Measurements from ENCODE around the gene TSHZ2.
A peak's percentile ranks its signal among the peaks of the same experiment; 100 is the strongest.

The TSHZ2 gene

DNA sequence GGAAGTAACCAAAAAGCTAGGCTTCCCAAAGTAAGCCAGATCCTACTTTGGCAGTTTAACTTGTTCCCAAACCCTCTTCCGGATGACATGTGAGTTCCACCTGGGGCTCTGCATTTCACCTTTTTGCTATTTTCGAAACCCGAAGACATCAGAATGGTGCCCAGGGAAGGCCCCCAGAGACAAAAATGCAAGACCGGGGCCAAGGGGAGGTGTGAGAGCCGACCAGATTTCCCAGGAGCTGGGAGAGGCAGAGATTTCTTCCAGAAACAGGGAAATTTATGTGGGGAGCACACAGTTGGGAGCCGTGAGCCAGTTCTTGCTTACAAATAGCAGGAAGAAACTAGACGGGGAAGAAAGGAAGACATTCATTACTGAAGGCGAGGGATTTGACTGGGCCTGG lies 411.8 kb downstream of the TSHZ2 start:
- DNase-seq (ENCODE audit: low read depth) = no peak

DNA sequence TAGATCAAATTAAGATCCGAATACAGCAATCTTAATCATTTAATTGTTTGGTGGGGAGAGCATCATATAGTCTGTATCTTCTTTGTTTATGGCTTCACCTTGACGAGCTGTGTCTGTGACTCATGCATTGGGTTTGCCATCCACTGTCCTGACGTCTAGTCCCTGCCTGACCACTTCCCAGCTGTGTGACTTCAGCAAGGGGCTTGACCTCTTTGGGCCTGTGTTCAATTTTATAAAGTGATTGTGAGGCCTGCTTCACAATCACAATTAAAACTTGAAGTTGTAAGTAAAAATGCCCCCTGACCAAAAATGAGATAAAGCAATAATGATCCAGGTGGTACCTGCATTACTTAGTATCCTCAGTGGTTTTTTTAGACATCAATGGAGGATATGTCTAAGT lies 412.2 kb downstream of the TSHZ2 start:
- no peak for DNase-seq (ENCODE audit: low read depth)

DNA sequence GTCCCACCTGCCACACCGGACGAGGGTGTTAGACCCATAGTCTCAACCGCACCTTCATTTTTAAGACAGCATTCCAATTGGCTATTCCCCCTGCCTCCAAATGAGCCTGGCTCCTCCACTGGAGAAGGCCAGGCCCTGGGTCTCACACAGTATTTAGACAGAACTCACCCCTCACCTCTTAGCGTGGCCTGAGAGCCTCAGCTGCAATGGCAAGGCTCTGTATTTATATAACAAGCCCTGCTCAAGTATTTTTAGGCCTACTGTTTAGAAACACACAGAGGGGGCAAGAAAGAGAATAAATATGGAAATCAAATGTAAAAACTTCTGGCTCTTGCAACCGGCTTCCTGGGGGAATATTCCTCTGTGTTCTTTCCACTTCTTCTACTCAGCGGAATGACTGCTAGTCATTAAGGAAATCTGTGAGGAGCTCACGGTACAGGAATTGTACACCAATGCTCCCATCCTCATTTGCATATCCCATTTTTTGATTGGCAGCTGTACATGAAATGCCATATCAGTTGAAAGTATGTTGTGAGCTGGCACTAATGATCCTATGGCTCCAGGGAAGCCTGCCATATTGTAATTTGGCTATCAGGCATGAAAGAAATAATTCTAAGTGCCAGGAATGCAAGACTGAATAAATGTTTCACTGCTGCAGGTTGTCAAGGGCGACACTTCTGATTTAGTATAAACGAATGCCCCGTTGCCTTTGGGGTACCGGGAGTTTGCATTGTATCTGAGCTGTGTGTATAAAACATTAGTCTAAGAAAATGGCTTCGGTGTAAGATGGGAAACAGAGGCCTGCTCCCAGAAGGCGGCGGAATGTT lies 414.0 kb downstream of the TSHZ2 start:
- DNase-seq (ENCODE audit: low read depth) = no peak

DNA sequence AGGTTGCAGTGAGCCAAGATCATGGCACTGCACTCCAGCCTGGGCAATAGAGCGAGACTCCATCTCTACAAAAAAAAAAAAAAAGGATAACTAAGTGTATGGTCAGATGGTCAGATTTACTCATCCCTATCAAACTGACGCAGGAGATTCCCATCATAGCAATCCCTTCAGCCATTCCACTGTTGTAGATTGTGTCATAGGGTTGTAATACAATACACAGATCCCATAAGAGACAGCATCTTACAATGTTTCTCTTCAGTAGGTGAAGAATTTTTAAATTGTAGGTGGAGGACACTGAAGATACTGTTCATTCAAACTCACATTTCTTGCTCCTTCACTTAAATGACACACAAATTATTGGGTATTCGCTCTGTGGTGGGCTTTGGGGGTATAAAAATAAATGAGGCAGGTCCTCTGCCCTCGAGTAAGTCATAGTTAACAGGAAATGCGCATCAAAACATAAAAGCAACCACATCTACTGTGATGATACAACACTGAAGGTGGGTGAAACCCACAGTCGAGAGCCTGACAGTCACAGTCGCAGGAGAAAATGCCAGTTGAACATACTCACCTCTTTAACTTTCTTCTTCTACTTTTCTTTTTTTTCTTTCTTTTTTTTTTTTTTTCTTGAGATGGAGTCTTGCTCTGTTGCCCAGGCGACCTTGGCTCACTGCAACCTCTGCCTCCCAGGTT lies 416.0 kb downstream of the TSHZ2 start:
- peak; percentile 34 for DNase-seq (ENCODE audit: low read depth)

DNA sequence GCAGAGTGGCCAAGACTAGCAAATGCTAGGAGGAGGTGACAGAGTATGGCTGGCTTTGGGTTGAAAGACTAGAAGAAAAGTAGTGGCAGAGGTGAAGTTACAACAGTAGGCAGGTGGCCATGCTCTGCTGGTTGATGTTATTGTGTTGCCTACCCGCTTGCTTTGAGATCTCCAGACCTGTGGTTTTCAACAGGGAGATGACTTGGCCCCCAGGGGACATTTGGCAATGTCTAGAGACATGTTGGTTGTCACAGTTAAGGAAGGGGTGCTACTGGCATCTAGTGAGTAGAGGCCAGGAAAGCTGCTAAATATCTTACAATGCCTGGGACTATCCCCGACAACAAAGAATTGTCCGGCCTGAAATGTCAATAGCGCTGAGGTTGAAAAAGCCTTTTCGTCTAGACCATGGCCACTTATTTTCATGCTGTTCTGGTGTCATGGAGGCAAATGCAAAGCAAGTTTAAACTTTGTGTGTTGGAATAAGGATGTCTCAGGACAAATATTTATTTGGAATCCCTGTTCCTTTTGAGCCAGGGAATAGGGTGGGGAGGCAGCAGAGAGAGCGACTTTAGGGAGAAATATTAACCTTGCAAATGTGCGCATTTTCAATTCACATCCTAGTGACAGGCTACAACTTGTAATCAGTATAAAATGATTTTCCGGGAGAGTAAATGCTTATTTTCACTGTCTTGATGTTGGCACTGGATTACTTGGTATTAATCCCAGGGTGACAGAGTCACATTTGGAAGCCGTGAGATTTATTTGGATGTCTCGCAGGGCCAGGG lies 417.6 kb downstream of the TSHZ2 start:
- DNase-seq (ENCODE audit: low read depth) = no peak

DNA sequence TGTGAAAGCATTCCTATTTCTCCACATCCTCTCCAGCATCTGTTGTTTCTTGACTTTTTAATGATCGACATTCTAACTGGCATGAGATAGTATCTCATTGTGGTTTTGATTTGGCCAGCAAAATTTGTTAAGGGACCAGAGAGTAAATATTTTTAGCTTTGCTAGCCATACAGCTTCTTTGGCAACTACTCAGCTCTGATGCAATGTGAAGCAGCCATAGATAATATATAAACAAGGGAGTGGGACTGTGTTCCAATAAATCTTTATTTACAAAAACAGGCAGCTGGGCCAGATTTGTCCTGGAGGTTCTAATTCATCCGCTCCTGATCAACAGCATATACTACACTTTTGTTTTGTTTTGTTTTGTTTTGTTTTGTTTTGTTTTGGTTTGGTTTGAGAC lies 418.6 kb downstream of the TSHZ2 start:
- DNase-seq (ENCODE audit: low read depth) = no peak

DNA sequence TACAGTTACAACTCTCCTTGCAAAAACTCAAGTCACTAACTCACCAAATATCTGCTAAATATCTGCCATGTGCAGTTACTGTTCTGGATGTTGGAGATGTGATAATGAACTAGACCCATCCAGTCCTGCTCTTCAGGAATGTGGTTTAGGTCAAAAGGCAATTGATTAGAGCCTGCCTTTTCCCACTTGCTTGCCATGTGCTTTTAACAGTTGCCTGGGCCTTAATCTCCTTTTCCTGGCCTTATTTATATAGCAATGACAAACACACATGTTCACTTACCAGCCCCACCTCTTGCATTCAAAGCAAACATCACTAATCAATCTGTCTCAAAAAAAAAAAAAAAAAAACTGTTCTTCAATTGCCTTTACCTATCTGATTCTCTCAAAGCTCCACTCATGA lies 422.3 kb downstream of the TSHZ2 start:
- no peak for DNase-seq (ENCODE audit: low read depth)

DNA sequence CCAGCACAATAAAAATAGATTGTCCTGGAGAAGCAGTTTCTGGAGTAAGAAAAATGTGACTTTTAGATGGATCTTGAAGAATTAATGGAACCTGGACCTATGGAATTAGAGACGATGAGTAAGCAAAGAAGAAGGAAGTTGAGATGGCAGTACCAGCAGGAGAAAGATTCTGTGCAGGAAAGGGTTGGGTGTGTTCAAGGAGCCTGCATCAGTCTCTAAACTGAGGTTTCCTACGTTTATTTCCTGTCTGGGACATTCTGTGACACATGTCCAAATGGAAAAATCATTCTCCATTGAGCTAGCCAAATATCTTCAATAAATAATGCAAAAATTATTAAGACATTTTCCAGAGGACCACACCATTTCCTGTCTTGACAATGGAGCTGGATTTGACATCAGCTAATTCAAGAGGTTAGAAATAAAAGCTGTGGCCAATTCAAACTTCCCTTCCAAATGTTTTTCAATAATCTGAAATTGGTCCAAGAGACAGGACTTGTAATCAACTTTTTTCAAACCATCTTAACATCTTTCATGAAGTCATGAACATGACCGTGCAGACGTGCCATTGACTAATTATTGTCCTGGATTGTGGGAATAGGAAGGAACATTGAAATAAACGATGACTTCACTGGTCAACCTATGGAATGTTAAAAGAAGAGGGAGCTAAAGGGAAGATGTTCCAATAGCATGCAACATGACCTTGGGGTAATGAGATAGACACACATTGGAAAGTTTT lies 423.2 kb downstream of the TSHZ2 start:
- DNase-seq (ENCODE audit: low read depth) = no peak

DNA sequence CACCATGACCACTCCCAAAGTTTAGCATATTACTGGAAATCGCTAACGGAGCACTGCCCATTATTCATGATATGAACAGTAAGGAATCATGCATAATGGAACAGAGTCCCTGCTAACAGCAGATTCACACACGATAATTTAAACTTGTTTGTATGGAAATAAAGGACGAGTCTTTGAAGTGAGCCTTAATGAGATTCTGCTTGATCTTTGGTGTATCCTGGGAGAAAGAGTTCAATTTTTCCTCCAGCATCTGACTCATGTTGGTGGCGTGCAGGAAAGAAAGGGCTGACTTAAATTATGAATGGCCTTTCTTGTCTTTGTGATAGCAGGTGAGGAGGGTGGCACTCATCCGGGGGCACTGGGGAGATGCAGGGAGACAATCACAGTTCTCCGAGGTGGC lies 426.9 kb downstream of the TSHZ2 start:
- no peak for DNase-seq (ENCODE audit: low read depth)

DNA sequence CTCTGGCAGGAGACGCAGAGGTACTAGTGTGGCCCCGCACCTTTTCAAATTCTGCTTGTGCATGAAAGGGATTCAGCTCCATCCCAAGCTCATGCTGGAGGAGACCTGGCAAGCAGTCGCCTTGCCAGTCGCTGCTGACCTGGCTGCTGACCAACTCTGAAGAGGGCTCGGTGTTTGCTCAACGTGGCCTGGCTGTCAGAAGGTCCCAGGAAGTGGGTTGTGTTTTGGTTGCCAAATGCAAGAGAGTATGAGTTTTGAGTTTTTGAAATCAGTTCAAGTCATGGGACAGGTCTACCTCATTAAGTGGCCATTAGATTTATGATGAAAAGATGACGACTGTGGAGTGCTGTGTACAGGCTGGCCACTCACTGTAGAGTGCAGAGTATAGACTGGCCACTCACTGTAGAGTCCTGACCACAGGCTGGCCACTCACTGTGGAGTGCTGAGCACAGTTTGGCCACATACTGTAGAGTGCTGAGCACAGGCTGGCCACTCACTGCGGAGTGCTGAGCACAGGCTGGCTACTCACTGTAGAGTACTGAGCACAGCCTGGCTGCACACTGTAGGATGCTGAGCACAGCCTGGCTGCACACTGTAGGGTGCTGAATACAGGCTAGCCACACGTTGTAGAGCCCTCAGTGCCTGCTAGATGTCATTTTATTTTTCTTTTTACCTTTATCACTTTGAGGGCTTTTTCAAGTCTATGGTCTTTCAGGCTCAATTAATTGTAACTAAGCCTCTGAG lies 427.6 kb downstream of the TSHZ2 start:
- DNase-seq (ENCODE audit: low read depth) = no peak

DNA sequence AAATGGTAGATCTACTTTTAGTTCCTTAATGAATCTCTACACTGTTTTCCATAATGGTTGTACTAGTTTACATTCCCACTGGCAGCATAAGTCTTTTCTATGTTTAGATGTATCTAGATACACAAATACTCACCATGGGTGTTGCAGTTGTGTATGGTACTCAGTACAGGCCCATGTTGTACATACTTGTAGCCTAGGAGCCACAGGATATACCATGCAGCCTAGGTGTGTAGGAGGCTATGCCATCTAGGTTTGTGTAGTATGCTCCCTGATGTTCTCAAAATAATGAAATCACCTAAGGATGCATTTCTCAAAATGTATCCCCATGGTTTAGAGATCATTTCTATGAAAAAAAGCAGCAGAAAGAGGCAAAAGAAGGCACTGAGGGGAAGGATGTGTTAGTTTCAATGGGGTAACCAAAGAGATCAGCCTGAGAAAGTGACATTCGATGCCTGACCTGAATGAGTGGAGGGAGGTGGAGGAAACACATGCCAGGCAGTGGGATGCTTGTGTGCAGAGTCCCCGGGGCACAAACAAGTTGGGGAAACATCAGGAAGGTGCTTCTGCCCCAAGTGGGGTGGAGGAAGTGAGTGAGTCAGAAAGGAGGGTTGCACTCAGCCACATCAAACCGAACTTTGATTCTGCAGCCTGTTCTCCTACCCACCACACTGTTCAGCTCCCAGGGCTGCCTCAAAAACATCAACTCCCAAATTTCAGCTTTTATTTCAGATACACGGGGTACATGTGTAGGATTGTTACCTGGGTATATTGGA lies 430.3 kb downstream of the TSHZ2 start:
- peak; percentile 19 for DNase-seq (ENCODE audit: low read depth)

DNA sequence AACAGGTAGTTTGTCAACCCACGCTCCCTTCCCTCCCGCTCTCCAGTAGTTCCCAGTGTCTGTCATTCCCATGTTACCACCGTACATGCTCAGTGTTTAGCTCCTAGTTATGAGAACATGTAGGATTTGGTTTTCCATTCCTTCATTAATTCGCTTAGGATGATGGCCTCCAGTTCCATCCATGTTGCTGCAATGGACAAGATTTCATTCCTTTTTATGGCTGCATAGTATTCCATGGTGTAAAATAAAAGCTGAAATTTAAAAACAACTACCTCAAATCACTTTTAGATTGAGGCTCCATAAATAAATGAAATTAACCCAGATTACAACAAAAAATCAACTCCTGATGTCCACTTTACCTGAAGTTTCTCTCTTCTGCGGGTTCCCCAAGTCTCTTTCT lies 430.9 kb downstream of the TSHZ2 start:
- DNase-seq (ENCODE audit: low read depth) = no peak

DNA sequence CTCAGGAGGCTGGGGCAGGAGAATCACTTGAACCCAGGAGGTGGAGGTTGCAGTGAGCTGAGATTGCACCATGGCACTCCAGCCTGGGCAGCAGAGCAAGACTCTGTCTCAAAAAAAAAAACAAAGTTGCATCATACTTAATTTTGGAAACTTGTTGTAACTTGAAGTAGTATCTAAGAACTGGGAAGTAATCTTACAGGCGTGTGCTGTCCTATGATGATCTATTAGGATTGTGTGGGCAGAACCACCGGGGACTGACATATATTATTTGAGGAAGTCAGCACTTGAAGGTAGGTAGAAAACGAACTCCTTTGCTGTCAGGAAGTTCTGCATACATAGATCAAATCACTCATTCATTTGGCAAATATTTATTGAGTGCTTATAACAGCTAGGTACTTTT lies 433.0 kb downstream of the TSHZ2 start:
- DNase-seq (ENCODE audit: low read depth) = no peak

DNA sequence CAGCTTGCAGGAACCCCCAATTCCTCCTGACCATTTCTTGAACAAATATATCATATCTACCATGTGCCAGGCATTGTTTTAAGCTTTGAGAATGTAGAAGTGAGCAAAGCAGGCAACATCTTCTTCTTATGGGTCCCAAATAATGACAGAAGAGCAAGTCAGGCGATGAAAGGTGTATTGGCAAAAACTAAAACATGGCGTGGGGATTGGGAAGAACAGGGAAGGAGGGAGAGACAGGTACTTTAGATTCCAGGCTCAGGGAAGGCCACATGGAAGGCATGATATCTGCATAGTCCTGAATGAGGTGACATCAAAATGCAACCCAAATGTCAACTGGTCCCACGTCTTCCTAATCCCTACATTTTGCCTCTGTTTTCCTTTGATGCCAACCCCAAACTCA lies 434.4 kb downstream of the TSHZ2 start:
- no peak for DNase-seq (ENCODE audit: low read depth)

DNA sequence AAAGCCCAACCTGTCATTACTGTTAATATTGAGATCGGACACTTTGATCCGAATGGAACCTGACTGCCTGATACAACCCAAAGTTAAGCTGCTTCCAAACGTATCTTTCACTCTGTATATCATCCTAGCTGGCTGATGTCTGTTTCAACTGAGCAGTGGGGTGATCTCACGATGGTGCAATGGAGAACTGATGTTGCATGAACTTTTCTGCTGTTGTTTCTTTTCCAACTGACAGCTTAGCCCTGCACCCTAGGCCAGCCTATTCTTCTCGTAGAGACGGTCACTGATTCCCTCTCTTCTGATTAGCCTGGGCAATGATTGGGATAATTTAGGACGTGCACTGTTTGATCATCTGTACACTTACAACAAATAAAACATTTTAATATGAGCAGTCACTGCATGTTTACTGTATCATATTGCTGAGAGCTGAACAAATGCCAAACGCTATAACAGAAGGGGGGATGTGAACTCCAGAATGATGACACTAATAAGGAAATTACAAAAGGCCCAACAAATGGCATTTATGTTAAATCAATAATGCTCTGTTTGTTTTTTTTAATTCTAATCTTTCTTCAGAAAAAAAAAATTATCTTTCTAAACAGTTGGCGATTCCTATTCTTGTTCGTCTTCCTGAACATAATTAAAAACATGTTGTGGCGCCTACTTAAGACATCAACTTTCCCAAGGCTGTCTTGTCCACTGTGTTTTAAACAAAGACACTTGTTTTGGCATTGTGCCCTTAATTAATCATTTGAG lies 436.7 kb downstream of the TSHZ2 start:
- DNase-seq (ENCODE audit: low read depth) = no peak

DNA sequence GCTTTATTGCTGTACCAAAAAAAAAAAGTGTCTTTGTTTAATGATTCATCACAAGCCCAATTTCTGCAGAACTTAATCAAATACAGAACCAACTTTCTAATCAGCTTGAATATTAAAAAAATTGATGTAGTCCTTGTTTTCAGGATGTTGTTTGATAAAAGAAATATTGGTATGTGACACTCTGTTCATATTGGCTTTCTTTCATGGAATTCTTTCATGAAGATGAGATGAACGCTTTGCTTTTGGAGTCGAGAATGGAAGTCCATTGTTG lies 437.2 kb downstream of the TSHZ2 start:
- no peak for DNase-seq (ENCODE audit: low read depth)

DNA sequence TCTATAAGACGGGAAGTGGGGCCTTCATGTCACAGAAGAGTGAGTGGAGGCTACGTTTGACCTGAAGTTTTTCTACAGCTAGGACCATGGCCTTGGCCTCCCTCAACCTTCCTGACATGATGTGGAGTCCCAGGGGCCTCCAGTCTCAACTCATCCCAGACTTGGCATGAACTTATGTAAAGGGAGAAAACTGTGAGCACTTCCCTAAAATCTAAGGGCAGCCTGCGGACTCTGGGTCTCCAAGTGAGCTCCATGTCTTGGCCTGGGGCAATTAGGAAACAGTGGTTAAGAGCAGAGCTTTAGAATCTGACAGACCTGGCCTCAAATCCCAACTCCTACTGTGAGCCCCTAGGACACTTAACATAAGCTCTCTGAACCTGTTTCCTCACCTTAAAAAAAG lies 439.0 kb downstream of the TSHZ2 start:
- no peak for DNase-seq (ENCODE audit: low read depth)

DNA sequence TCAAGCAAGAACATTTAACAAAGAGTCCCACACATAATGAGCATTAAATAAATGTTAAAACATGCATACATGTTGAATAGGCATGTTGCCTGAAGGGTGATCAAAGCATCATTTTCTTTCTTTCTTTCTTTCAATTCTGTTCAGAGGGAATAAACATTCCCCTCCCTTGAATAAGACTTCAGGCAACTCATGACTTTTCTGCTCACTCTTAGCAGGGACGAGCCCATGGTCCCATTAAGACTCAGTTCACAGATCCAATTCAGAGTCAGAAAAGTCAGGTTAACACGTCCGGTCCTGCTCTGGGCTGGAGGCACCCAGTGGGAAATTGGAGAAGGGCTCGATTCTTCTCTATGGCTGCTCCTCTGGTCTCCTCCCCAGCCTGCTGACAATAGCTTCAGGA lies 439.7 kb downstream of the TSHZ2 start:
- DNase-seq (ENCODE audit: low read depth) = no peak

DNA sequence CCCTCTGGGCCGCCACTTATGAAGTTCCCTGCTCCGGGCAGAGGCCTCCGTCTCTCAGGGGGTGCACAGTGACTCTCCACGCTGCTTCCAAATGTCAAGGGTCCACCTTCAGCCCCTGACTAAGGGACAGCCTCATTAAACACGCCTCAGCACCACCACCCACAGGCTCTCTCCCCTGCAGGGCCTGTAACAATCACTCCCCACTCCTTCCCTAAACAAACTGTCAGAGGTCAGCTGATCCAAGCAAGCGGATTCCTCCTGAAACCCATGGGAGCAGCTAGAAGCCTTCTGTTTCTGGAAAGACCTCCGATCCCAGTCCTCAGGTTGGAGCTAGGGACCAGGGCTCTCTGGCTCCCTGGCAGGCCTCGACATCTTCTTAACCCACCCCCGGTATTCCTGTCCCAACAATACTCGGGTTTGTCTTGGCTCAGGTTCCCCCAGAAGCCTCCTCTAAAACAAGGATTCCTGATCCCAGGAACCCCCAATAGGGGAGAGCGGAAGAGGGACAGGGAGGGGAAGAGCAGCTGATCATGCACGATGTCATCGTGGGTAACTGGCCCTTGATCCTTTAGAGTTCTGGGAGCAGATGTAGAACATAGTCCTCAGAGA lies 440.5 kb downstream of the TSHZ2 start:
- no peak for DNase-seq (ENCODE audit: low read depth)

DNA sequence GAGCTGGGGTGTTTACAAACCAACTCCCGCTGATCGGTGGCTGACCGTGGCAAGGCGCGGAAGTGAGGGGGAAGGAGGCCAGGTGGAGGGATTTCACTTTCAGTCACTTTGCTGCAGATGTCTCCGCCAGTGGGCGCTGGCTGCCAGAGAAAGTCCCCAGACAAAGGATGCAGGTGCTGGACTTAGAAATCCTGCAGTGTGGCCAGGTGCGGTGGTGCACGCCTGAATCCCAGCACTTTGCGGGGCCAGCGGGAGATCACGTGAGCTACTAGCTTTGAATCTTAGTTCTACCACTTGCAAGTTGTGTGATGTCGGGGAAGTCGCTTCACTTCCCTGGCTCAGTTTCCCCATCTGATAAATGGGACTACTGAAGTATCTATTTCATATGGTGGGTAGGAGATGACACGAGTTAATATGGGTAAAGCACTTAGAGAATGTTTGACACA lies 441.1 kb downstream of the TSHZ2 start:
- peak; percentile 12 for DNase-seq (ENCODE audit: low read depth)
